ENCODE data around the gene SCARB2.

SCARB2 gene, protein sequence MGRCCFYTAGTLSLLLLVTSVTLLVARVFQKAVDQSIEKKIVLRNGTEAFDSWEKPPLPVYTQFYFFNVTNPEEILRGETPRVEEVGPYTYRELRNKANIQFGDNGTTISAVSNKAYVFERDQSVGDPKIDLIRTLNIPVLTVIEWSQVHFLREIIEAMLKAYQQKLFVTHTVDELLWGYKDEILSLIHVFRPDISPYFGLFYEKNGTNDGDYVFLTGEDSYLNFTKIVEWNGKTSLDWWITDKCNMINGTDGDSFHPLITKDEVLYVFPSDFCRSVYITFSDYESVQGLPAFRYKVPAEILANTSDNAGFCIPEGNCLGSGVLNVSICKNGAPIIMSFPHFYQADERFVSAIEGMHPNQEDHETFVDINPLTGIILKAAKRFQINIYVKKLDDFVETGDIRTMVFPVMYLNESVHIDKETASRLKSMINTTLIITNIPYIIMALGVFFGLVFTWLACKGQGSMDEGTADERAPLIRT

DNA sequence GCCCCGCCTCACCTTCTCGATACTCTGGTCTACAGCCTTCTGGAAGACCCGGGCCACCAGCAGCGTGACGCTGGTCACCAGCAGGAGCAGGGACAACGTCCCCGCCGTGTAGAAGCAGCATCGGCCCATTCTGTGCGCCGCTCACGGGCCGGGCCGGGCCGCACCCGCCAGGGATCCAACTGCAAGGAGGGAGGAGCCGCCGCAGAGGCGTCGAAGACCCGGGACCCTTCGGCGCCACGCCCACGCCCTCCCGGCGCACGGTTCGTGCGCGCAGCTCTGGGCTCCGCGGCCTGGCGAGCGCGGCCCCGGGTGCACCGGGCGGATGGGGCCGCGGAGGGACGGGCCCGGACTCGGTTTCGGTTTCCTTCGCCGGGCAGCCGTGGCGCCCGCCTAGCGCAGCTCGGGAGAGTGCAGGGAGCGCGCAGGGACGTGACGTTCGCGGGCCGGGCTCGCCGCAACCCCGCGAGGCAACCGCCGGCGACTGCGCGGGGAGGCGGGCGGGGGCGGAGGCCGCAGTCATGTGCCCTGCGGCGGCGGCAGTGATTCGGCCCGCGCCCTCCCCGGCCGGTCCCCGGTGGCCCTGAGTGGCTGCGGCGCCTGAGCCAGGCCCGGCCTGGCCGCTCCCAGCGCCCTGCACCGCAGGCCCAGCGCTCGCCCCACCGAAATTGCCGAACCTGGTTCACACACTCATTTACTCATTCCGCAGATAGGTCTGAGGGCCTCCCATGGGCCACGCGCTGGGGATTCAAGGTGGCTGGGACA is at the start of gene SCARB2:
TSS of gene SCARB2 (minus strand) at position 410 of the 762 bp plus-strand sequence. CDS start at position 129, 281 bp downstream.
- H3K4me3 Mint-ChIP-seq: peak within 1 kb of the TSS; percentile 88 to 98 (median 96)
- peaks cover 72% of the 10 kb centered on the region for H3K4me1 Mint-ChIP-seq

DNA sequence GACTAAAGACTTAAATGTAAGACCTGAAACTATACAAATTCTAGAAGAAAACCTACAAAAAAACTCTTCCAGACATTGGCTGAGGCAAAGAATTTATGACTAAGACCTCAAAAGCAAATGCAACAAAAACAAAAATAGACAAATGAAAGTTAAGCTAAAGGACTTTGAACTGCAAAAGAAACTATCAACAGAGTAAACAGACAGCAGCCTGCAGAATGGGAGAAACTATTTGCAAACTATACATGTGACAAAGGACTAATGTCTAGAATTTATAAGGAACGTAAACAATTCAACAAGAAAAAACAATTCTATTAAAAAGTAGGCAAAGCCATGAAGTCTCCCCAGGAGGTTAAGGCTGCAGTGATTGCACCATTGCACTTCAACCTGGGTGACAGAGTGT is 46.9 kb upstream of the SCARB2 start:
- TF ChIP-seq, protein P1, sequence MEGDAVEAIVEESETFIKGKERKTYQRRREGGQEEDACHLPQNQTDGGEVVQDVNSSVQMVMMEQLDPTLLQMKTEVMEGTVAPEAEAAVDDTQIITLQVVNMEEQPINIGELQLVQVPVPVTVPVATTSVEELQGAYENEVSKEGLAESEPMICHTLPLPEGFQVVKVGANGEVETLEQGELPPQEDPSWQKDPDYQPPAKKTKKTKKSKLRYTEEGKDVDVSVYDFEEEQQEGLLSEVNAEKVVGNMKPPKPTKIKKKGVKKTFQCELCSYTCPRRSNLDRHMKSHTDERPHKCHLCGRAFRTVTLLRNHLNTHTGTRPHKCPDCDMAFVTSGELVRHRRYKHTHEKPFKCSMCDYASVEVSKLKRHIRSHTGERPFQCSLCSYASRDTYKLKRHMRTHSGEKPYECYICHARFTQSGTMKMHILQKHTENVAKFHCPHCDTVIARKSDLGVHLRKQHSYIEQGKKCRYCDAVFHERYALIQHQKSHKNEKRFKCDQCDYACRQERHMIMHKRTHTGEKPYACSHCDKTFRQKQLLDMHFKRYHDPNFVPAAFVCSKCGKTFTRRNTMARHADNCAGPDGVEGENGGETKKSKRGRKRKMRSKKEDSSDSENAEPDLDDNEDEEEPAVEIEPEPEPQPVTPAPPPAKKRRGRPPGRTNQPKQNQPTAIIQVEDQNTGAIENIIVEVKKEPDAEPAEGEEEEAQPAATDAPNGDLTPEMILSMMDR (IDR thresholded peaks at IDR 0.05; ENCODE audit: unreplicated experiment in 3 of 3): no peak
- H3K27ac Mint-ChIP-seq: no peak overlapping the region
- H3K4me3 Mint-ChIP-seq: no peak overlapping the region
- no peaks in the 10 kb centered on the region for H3K9me3 Mint-ChIP-seq
- peaks cover 6% of the 10 kb centered on the region for H3K27me3 Mint-ChIP-seq (ENCODE audit: low read depth)
- H3K4me1 Mint-ChIP-seq: no peaks in the 10 kb centered on the region
- H3K36me3 Mint-ChIP-seq (ENCODE audit: low read depth): no peaks in the 10 kb centered on the region

More for the DNA sequence above, at the start of gene SCARB2:
- Mint-ChIP-seq H3K36me3 (ENCODE audit: low read depth) (peaks cover 3% of the 10 kb centered on the region), H3K9me3 (no peaks in the 10 kb centered on the region), H3K27ac (peak within 1 kb of the TSS; percentile 98 to 99 (median 99)), H3K27me3 (ENCODE audit: low read depth) (no peaks in the 10 kb centered on the region)
- TF ChIP-seq, protein P1 (IDR thresholded peaks at IDR 0.05; ENCODE audit: unreplicated experiment in 3 of 3): no peak

DNA sequence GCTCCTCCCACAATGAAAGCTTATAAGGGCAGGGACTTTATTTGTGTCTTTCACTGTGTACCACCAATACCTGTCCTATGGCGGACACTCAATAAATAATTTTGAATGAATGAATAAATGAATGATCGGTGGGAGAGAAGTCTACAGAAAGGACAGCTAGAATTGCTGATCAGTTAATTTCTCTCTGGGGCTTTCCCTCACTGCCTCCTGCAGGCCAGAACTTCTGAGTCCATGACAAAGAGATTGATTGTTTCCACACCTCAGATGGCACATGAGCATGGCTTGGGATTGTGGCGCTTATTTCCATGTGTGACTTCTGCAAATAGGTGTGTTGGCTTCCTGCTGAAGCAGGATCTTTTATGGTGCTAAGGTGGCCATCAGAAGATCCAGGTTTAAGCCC is 44.2 kb upstream of the SCARB2 start:
- H3K27me3 Mint-ChIP-seq (ENCODE audit: low read depth): peaks cover 16% of the 10 kb centered on the region

DNA sequence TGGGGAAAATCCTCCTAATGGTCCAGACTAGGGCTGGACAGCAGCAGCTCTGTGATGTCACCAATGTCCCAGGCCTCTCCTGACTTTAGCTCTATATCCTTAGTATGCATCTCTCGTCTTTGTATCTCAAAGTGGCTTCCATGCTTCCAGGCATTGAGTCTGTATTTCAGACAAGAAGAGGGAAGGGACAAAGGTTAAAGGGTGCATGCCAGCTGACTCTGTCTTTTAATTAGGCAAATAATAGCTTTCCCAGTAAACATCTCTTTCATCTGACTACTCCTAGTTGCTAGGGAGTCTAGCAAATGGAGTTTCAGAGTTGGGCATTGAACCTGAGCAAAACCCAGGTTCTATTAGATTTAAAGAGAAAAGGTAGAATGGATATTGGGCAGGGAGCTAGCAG is 43.3 kb upstream of the SCARB2 start:
- no peaks in the 10 kb centered on the region for H3K4me1 Mint-ChIP-seq
- TF ChIP-seq, protein P1 (IDR thresholded peaks at IDR 0.05; ENCODE audit: unreplicated experiment in 3 of 3): no peak
- H3K27ac Mint-ChIP-seq: no peak overlapping the region
- no peak overlapping the region for H3K4me3 Mint-ChIP-seq
- peaks cover 24% of the 10 kb centered on the region for H3K27me3 Mint-ChIP-seq (ENCODE audit: low read depth)
- no peaks in the 10 kb centered on the region for H3K9me3 Mint-ChIP-seq
- no peaks in the 10 kb centered on the region for H3K36me3 Mint-ChIP-seq (ENCODE audit: low read depth)

More for the DNA sequence above, 44.2 kb upstream of the SCARB2 start:
- no peak overlapping the region for H3K4me3 Mint-ChIP-seq
- no peak overlapping the region for H3K27ac Mint-ChIP-seq
- no peaks in the 10 kb centered on the region for H3K4me1 Mint-ChIP-seq
- TF ChIP-seq, protein P1 (IDR thresholded peaks at IDR 0.05; ENCODE audit: unreplicated experiment in 3 of 3): no peak
- H3K36me3 Mint-ChIP-seq (ENCODE audit: low read depth): no peaks in the 10 kb centered on the region
- H3K9me3 Mint-ChIP-seq: no peaks in the 10 kb centered on the region

DNA sequence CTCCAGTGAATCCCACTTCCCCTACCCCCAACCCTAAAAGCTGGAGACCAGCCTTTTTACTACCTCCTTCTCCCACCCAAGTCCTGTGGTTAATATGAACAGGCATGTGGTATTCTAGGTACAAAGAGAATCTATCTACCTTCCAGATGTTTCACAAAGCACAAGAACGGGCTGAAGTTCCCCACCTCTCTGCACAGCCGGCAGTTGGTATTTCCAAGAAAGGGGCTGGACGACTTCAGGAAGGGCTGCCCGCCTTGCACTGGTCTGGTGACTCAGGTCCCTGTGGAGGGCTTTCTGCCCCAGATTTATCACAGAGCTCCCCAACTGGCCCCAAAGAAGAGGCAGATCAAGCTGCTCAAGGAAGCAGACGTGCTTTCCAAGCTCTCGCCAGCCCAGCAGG is 42.4 kb upstream of the SCARB2 start:
- TF ChIP-seq, protein P1 (IDR thresholded peaks at IDR 0.05; ENCODE audit: unreplicated experiment in 3 of 3): no peak
- H3K27me3 Mint-ChIP-seq (ENCODE audit: low read depth): peaks cover 32% of the 10 kb centered on the region

More for the DNA sequence above, 42.4 kb upstream of the SCARB2 start:
- H3K4me1 Mint-ChIP-seq: peaks cover 5% of the 10 kb centered on the region
- no peaks in the 10 kb centered on the region for H3K36me3 Mint-ChIP-seq (ENCODE audit: low read depth)
- no peaks in the 10 kb centered on the region for H3K9me3 Mint-ChIP-seq
- no peak overlapping the region for H3K4me3 Mint-ChIP-seq
- H3K27ac Mint-ChIP-seq: no peak overlapping the region

All from nephron (organoid).